ENCODE data around the gene CAMK2N1. TPM values are rescaled to one million over a fixed set of nuclear protein-coding genes. Genes with fewer than 3 reads are reported as not detected.

CAMK2N1 gene
- total and polyA plus RNA-seq, 2 donors from 2014 or later, result 80.6 to 120 TPM

GRCh38 chr1:20511518-20512428, 25.8 kb upstream of the CAMK2N1 start:
- Histone ChIP-seq H3K9ac (ENCODE audit: low read length in 3 of 3) (no peak overlapping the region), H3K36me3 (ENCODE audit: control insufficient read depth in 2 of 3, insufficient read depth in 3 of 3, low read length in 3 of 3) (no peaks in the 10 kb centered on the region), H3K27me3 (ENCODE audit: control insufficient read depth, insufficient read depth, low read length) (no peaks in the 10 kb centered on the region), H3K4me1 (ENCODE audit: control insufficient read depth in 2 of 3, insufficient read depth in 2 of 3, low read depth in 1 of 3, low read length in 3 of 3) (peaks cover 0 to 2% (median 0%) of the 10 kb centered on the region in 3 donors), H3K27ac (ENCODE audit: low read depth in 2 of 2, low read length in 2 of 2) (no peak overlapping the region), H3K9me3 (ENCODE audit: control insufficient read depth in 2 of 3, insufficient read depth in 1 of 3, low read length in 3 of 3) (no peaks in the 10 kb centered on the region), H3K4me3 (ENCODE audit: low read length in 3 of 3) (no peak overlapping the region)
- no peak for DNase-seq
- TF ChIP-seq CTCF (IDR thresholded peaks at IDR 0.05; ENCODE audit: borderline replicate concordance, extremely low read depth, insufficient read depth), result no peak
- FAIRE-seq, result no peak
- intact Hi-C loops (cut with DNase I), result no loop called here

GRCh38 chr1:20508411-20508771, 22.4 kb upstream of the CAMK2N1 start:
- H3K9me3 ChIP-seq (ENCODE audit: control insufficient read depth in 2 of 3, insufficient read depth in 1 of 3, low read length in 3 of 3), result no peaks in the 10 kb centered on the region
- H3K4me1 ChIP-seq (ENCODE audit: control insufficient read depth in 2 of 3, insufficient read depth in 2 of 3, low read depth in 1 of 3, low read length in 3 of 3), result peaks cover 0 to 6% (median 2%) of the 10 kb centered on the region in 3 donors
- peak overlapping the region; percentile 91 to 100 (median 94) for H3K4me3 ChIP-seq (ENCODE audit: low read length in 3 of 3)
- H3K27me3 ChIP-seq (ENCODE audit: control insufficient read depth, insufficient read depth, low read length), result no peaks in the 10 kb centered on the region
- DNase-seq, result no peak
- peak overlapping the region; percentile 80 to 84 for H3K27ac ChIP-seq (ENCODE audit: low read depth in 2 of 2, low read length in 2 of 2)
- no peaks in the 10 kb centered on the region for H3K36me3 ChIP-seq (ENCODE audit: control insufficient read depth in 2 of 3, insufficient read depth in 3 of 3, low read length in 3 of 3)
- TF ChIP-seq CTCF (IDR thresholded peaks at IDR 0.05; ENCODE audit: borderline replicate concordance, extremely low read depth, insufficient read depth), result no peak
- FAIRE-seq, result no peak
- peak overlapping the region; percentile 4 to 91 (median 88) for H3K9ac ChIP-seq (ENCODE audit: low read length in 3 of 3)
- intact Hi-C loops (cut with DNase I), result no loop called here

GRCh38 chr1:20507564-20508410, 21.8 kb upstream of the CAMK2N1 start, which contains the start of gene MUL1:
TSS of gene MUL1 (minus strand) at chr1:20508151. CDS start at chr1:20508024, 127 bp downstream.
- no peak for FAIRE-seq
- H3K27ac ChIP-seq (ENCODE audit: low read depth in 2 of 2, low read length in 2 of 2), result peak within 1 kb of the TSS; percentile 80 to 84

More at GRCh38 chr1:20507564-20508410, 21.8 kb upstream of the CAMK2N1 start, which contains the start of gene MUL1:
- Histone ChIP-seq H3K4me1 (ENCODE audit: control insufficient read depth in 2 of 3, insufficient read depth in 2 of 3, low read depth in 1 of 3, low read length in 3 of 3) (peaks cover 0 to 6% (median 2%) of the 10 kb centered on the region in 3 donors), H3K36me3 (ENCODE audit: control insufficient read depth in 2 of 3, insufficient read depth in 3 of 3, low read length in 3 of 3) (peaks cover 0 to 2% (median 0%) of the 10 kb centered on the region in 3 donors), H3K9me3 (ENCODE audit: control insufficient read depth in 2 of 3, insufficient read depth in 1 of 3, low read length in 3 of 3) (no peaks in the 10 kb centered on the region), H3K4me3 (ENCODE audit: low read length in 3 of 3) (peak within 1 kb of the TSS; percentile 91 to 100 (median 94)), H3K9ac (ENCODE audit: low read length in 3 of 3) (peak within 1 kb of the TSS; percentile 72 to 91 (median 88)), H3K27me3 (ENCODE audit: control insufficient read depth, insufficient read depth, low read length) (no peaks in the 10 kb centered on the region)
- TF ChIP-seq CTCF (IDR thresholded peaks at IDR 0.05; ENCODE audit: borderline replicate concordance, extremely low read depth, insufficient read depth), result no peak
- DNase-seq, result peak; percentile 97 to 98 (median 97)
- intact Hi-C loops (cut with DNase I), result no loop called here

Measured in kidney (tissue), 14 donors.